ENCODE measurements around the gene MRPS16. TPM values are rescaled to one million over a fixed set of nuclear protein-coding genes. Genes with fewer than 3 reads are reported as not detected.

MRPS16 gene
- total and polyA plus RNA-seq, 2 of the 13 experiments (the other 11 are each of a cell fraction or from before 2014, with no cell fraction given): 70.1 to 135 TPM

GRCh38 chr10:73207883-73208282, 44.6 kb downstream of the MRPS16 start (continued):
- TF ChIP-seq, protein P1, sequence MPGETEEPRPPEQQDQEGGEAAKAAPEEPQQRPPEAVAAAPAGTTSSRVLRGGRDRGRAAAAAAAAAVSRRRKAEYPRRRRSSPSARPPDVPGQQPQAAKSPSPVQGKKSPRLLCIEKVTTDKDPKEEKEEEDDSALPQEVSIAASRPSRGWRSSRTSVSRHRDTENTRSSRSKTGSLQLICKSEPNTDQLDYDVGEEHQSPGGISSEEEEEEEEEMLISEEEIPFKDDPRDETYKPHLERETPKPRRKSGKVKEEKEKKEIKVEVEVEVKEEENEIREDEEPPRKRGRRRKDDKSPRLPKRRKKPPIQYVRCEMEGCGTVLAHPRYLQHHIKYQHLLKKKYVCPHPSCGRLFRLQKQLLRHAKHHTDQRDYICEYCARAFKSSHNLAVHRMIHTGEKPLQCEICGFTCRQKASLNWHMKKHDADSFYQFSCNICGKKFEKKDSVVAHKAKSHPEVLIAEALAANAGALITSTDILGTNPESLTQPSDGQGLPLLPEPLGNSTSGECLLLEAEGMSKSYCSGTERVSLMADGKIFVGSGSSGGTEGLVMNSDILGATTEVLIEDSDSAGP (CRISPR knock-in tag; IDR thresholded peaks at IDR 0.05; ENCODE audit: borderline replicate concordance): no peak
- TF ChIP-seq ZNF3 (CRISPR knock-in tag; IDR thresholded peaks at IDR 0.05): no peak
- TF ChIP-seq TARDBP (CRISPR knock-in tag; IDR thresholded peaks at IDR 0.05): no peak
- no peak for TF ChIP-seq ZNF260 (CRISPR knock-in tag; IDR thresholded peaks at IDR 0.05; ENCODE audit: borderline replicate concordance, low read depth)

DNA sequence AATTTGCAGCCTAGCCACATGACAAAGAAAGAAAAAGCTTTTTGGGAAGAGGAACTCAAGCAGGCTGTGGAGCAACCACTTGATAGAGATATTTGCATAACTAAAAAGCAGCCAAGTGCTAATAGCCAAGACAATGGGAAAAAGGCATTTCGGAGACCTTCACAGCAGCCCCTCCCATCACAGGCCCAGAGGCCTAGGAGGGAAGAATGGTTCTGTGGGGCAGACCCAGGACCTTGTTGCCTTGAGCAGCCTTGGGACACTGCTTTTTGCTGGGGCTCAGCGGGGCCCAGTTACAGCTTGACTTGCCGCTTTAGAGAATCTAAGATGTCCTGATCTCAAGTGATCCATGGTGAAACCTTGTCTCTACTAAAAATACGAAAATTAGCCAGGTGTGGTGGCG, 46.1 kb downstream of the MRPS16 start:
- 94% methylated on average over 5 of the region's 5 CpGs for WGBS (ENCODE audit: low lambda C conversion rate)
- Histone ChIP-seq H3K9ac (ENCODE audit: insufficient read depth, low read depth, low read length) (no peak overlapping the region), H3K36me3 (replicated peaks in 1 of 2; ENCODE audit: control insufficient read depth in 1 of 2, insufficient read depth in 2 of 2, low read length in 2 of 2) (no peaks in the 10 kb centered on the region), H3K4me3 (replicated peaks in 1 of 3; ENCODE audit: insufficient read depth in 1 of 3, low read depth in 2 of 3, low read length in 3 of 3) (no peak overlapping the region), H4K20me1 (ENCODE audit: insufficient read depth, low read length) (no peaks in the 10 kb centered on the region), H3K4me1 (ENCODE audit: insufficient read depth, low read length) (peaks cover 9% of the 10 kb centered on the region), H3K79me2 (ENCODE audit: insufficient read depth, low read length) (no peaks in the 10 kb centered on the region), H2AFZ (ENCODE audit: low read length) (no peak overlapping the region), H3K27me3 (ENCODE audit: control insufficient read depth in 1 of 2, insufficient read depth in 2 of 2, low read length in 2 of 2) (no peaks in the 10 kb centered on the region), H3K4me2 (ENCODE audit: low read depth, low read length) (no peak overlapping the region), H3K9me3 (ENCODE audit: low read length) (peaks cover 4% of the 10 kb centered on the region; the same call in 1 of the 2 replicates), H3K27ac (ENCODE audit: extremely low read length, insufficient read depth, low read length) (no peak overlapping the region)
- intact Hi-C loops (cut with micrococcal nuclease; ENCODE audit: unreplicated experiment): no loop called here
- no TSS peak for BruUV-seq (replicated peaks)
- ChIA-PET CTCF (ENCODE audit: low intra/inter-chr PET ratio, low total read pairs) (no interaction called here), POLR2A (no interaction called here)
- FAIRE-seq (no peak), ATAC-seq (no peak), DNase-seq (ENCODE audit: low spot score) (no peak)
- in situ Hi-C loops (cut with HindIII; ENCODE audit: extremely low pct_ligation_motif_present, low pct_unique_long_range_greater_than_20kb): no loop called here
- TF ChIP-seq ZBTB1 (CRISPR knock-in tag; IDR thresholded peaks at IDR 0.05; ENCODE audit: borderline replicate concordance): no peak
- no peak for TF ChIP-seq ZSCAN21 (CRISPR knock-in tag; IDR thresholded peaks at IDR 0.05; ENCODE audit: borderline replicate concordance)
- TF ChIP-seq ZNF646 (CRISPR knock-in tag; IDR thresholded peaks at IDR 0.05): no peak
- no peak for TF ChIP-seq KDM1A (CRISPR knock-in tag; IDR thresholded peaks at IDR 0.05)
- no peak for TF ChIP-seq TOPORS (CRISPR knock-in tag; IDR thresholded peaks at IDR 0.05)
- no peak for TF ChIP-seq CHD4 (IDR thresholded peaks at IDR 0.05; ENCODE audit: borderline replicate concordance, low read length)
- no peak for TF ChIP-seq FOXK1 (CRISPR knock-in tag; IDR thresholded peaks at IDR 0.05; ENCODE audit: borderline replicate concordance, low read depth)
- TF ChIP-seq FOXJ3 (CRISPR knock-in tag; IDR thresholded peaks at IDR 0.05; ENCODE audit: borderline replicate concordance): no peak
- no peak for TF ChIP-seq SMYD3 (CRISPR knock-in tag; IDR thresholded peaks at IDR 0.05)
- no peak for TF ChIP-seq KDM5B (CRISPR knock-in tag; IDR thresholded peaks at IDR 0.05; ENCODE audit: borderline replicate concordance)
- TF ChIP-seq ELF4 (CRISPR knock-in tag; IDR thresholded peaks at IDR 0.05; ENCODE audit: borderline replicate concordance): no peak
